Spleen (tissue), 11 donors: Measurements from ENCODE around the gene DDX24. TPM values are rescaled to one million over a fixed set of nuclear protein-coding genes. Genes with fewer than 3 reads are reported as not detected.

Experiments
- DNase-seq: peaks from one replicate; pipeline ENCODE4 v3.0.0-alpha.2; 2020
- H3K27ac ChIP-seq, 8 donors: fragments of 200-600 bp; sonication (generic) in 7 of 8; 1 replicate in 4 of 8; 2 replicates in 4 of 8; pipeline versions ENCODE4 v1.5.0 to v1.8.0; 2016 to 2021; ENCODE audit warnings: inconsistent platforms in 4 of 8, mild to moderate bottlenecking in 4 of 8, moderate library complexity in 1 of 8
- H3K27me3 ChIP-seq, 7 donors: fragments of 200-600 bp; sonication (generic) in 6 of 7; replicated peaks in 1 of 7; 1 replicate in 4 of 7; 2 replicates in 3 of 7; pipeline versions ENCODE4 v1.5.0 to v1.8.0; 2016 to 2021; ENCODE audit warnings: inconsistent platforms in 3 of 7, mild to moderate bottlenecking in 1 of 7
- H3K36me3 ChIP-seq, 6 donors: fragments of 200-600 bp; sonication (generic) in 5 of 6; 1 replicate in 4 of 6; 2 replicates in 2 of 6; pipeline versions ENCODE4 v1.5.0 to v1.8.0; 2016 to 2021; ENCODE audit warnings: inconsistent platforms in 2 of 6
- H3K4me1 ChIP-seq, 6 donors: fragments of 200-600 bp; sonication (generic) in 5 of 6; 1 replicate in 3 of 6; 2 replicates in 3 of 6; pipeline versions ENCODE4 v1.5.0 to v1.8.0; 2016 to 2021; ENCODE audit warnings: inconsistent platforms in 3 of 6
- H3K4me3 ChIP-seq, 8 donors: fragments of 200-600 bp; sonication (generic) in 7 of 8; 1 replicate in 4 of 8; 2 replicates in 4 of 8; pipeline versions ENCODE4 v1.5.0 to v1.8.0; 2016 to 2021; ENCODE audit warnings: inconsistent platforms in 4 of 8, mild to moderate bottlenecking in 4 of 8, moderate library complexity in 2 of 8
- H3K9me3 ChIP-seq, 8 donors: fragments of 200-600 bp; sonication (generic) in 7 of 8; 1 replicate in 4 of 8; 2 replicates in 4 of 8; pipeline versions ENCODE4 v1.5.0 to v1.8.0; 2016 to 2021; ENCODE audit warnings: inconsistent platforms in 4 of 8
- CTCF ChIP-seq, 11 experiments: fragments of 200-600 bp in 7 of 11; fragments of 450-650 bp in 4 of 11; sonication (generic) in 4 of 11; IDR thresholded peaks in 8 of 11; conservative IDR thresholded peaks in 3 of 11; 1 replicate in 7 of 11; 2 replicates in 4 of 11; pipeline versions ENCODE4 v1.4.0 to v1.8.0; 2016 to 2021; ENCODE audit warnings: antibody characterized with exemption in 11 of 11, inconsistent platforms in 4 of 11, mild to moderate bottlenecking in 1 of 11
- POLR2A ChIP-seq, 3 donors: fragments of 450-650 bp; IDR thresholded peaks; one replicate each; pipeline ENCODE4 v1.5.1; 2017; ENCODE audit warnings: antibody characterized with exemption in 3 of 3, mild to moderate bottlenecking in 1 of 3
- POLR2AphosphoS5 ChIP-seq, 3 donors: sonication (generic); formaldehyde crosslinking; IDR thresholded peaks; one replicate each; pipeline ENCODE4 v1.5.1; 2017; ENCODE audit warnings: antibody characterized with exemption in 3 of 3
- WGBS, 5 donors: extraction: QIAGEN DNeasy Blood & Tissue Kit in 3 of 5; methylation state at CpG; one replicate each; pipeline versions ENCODE4 v1.1.5 to v1.1.7; 2013 to 2018; 5-methylcytosine and 5-hydroxymethylcytosine counted together
- intact Hi-C: fragments of 100-400 bp; cut with DNase I; formaldehyde crosslinking; loops from one replicate; pipeline ENCODE4 v1.15.0; 2023; ENCODE audit warnings: low total_unique reads
- polyA plus RNA-seq, 3 donors: library from polyadenylated mRNA; stranded (reverse); fragments of 200-250 nt; gene quantifications; one replicate each; pipeline ENCODE4 v1.2.1, GENCODE V29; 2013
- total RNA-seq, 7 donors: library from RNA; depleted of rRNA in 3 of 7; stranded (reverse); fragments of >200 nt in 3 of 7; fragmentation: NEBNext Ultra II Directional in 4 of 7; extraction: Animal tissue kit (Norgen Biotek cat#: 25700) in 4 of 7; gene quantifications; one replicate each; pipeline versions ENCODE4 v1.1.0 to v1.2.1, GENCODE V29; 2016 to 2021
- donor health status: healthy with polysubstance abuse.
- donor health status: DM: no; HTN: no; CAD: no; lungs with moderate emphysema.
- donor health status: DM: no; HTN: no; CAD: no.
- donor health status: Bipolar disorder and iron deficiency.
- donor health status: healthy.
- donor health status: DM: no; HTN: no; CAD: no.
- donor health status: DM: yes; HTN: yes; CAD: no.

Gene DDX24
- total and polyA plus RNA-seq, 10 donors: 70.8 to 251 (median 171) TPM

- peak overlapping the region in 1 of 8 donors; percentile 17 for H3K4me3 ChIP-seq
- TF ChIP-seq POLR2A (IDR thresholded peaks at IDR 0.05): no peak
- TF ChIP-seq POLR2AphosphoS5 (IDR thresholded peaks at IDR 0.05): peak in 2 of 3 donors; percentile 13 to 17
- TF ChIP-seq CTCF (IDR thresholded peaks at IDR 0.05 in 8 of 11, conservative IDR thresholded peaks at IDR 0.05 in 3 of 11): peak; percentile 89 to 96 (median 94)
- intact Hi-C loops: loop anchor here (2.0 kb wide), 1 partner anchor 63 kb away; no protein-coding TSS in a partner anchor
- no peak overlapping the region for H3K27ac ChIP-seq
- DNase-seq: peak; percentile 89
- H3K4me1 ChIP-seq: peaks cover 0 to 11% (median 8%) of the 10 kb centered on the region in 6 donors
- no peaks in the 10 kb centered on the region for H3K36me3 ChIP-seq
- WGBS, 5 donors: 36 to 47% (median 40%) methylated on average over 22 to 26 of the region's 26 CpGs
- H3K27me3 ChIP-seq: peaks cover 0 to 67% (median 11%) of the 10 kb centered on the region in 7 donors
- no peaks in the 10 kb centered on the region for H3K9me3 ChIP-seq
These were observed 79.3 kb downstream of the DDX24 start for GRCh38 chr14:94001501-94002396.

- 67 to 78% (median 74%) methylated on average over 11 to 13 of the region's 13 CpGs for WGBS, 5 donors
- H3K9me3 ChIP-seq: no peaks in the 10 kb centered on the region
- intact Hi-C loops: loop anchor here (2.0 kb wide), 1 partner anchor 62 kb away; no protein-coding TSS in a partner anchor
- peaks cover 0 to 74% (median 11%) of the 10 kb centered on the region in 7 donors for H3K27me3 ChIP-seq
- TF ChIP-seq CTCF (IDR thresholded peaks at IDR 0.05 in 8 of 11, conservative IDR thresholded peaks at IDR 0.05 in 3 of 11): no peak
- TF ChIP-seq POLR2AphosphoS5 (IDR thresholded peaks at IDR 0.05): no peak
- TF ChIP-seq POLR2A (IDR thresholded peaks at IDR 0.05): no peak
- H3K36me3 ChIP-seq: no peaks in the 10 kb centered on the region
- no peak for DNase-seq
- no peak overlapping the region for H3K4me3 ChIP-seq
- H3K27ac ChIP-seq: no peak overlapping the region
- peaks cover 0 to 11% (median 8%) of the 10 kb centered on the region in 6 donors for H3K4me1 ChIP-seq
These were observed 80.0 kb downstream of the DDX24 start for GRCh38 chr14:94001016-94001415.

GRCh38 chr14:94000267-94000666, 80.7 kb downstream of the DDX24 start:
- no peaks in the 10 kb centered on the region for H3K9me3 ChIP-seq
- no peaks in the 10 kb centered on the region for H3K36me3 ChIP-seq
- no peak for DNase-seq
- H3K27ac ChIP-seq: no peak overlapping the region
- peaks cover 0 to 82% (median 11%) of the 10 kb centered on the region in 7 donors for H3K27me3 ChIP-seq
- WGBS, 5 donors: 75 to 87% (median 86%) methylated on average over 6 of the region's 6 CpGs
- no peak overlapping the region for H3K4me3 ChIP-seq
- H3K4me1 ChIP-seq: peaks cover 0 to 11% (median 8%) of the 10 kb centered on the region in 6 donors
- TF ChIP-seq POLR2A (IDR thresholded peaks at IDR 0.05) (no peak), CTCF (IDR thresholded peaks at IDR 0.05 in 8 of 11, conservative IDR thresholded peaks at IDR 0.05 in 3 of 11) (no peak), POLR2AphosphoS5 (IDR thresholded peaks at IDR 0.05) (no peak)
- intact Hi-C loops: loop anchor here (2.0 kb wide), 1 partner anchor 61 kb away; no protein-coding TSS in a partner anchor

GRCh38 chr14:93999573-93999972, 81.4 kb downstream of the DDX24 start:
- DNase-seq: no peak
- peaks cover 0 to 11% (median 8%) of the 10 kb centered on the region in 6 donors for H3K4me1 ChIP-seq
- H3K36me3 ChIP-seq: no peaks in the 10 kb centered on the region
- H3K4me3 ChIP-seq: no peak overlapping the region
- peaks cover 0 to 80% (median 11%) of the 10 kb centered on the region in 7 donors for H3K27me3 ChIP-seq
- 70 to 81% (median 74%) methylated on average over 8 of the region's 8 CpGs for WGBS, 5 donors
- no peak for TF ChIP-seq CTCF (IDR thresholded peaks at IDR 0.05 in 8 of 11, conservative IDR thresholded peaks at IDR 0.05 in 3 of 11)
- TF ChIP-seq POLR2A (IDR thresholded peaks at IDR 0.05): no peak
- TF ChIP-seq POLR2AphosphoS5 (IDR thresholded peaks at IDR 0.05): no peak
- H3K27ac ChIP-seq: no peak overlapping the region
- intact Hi-C loops: no loop called here
- no peaks in the 10 kb centered on the region for H3K9me3 ChIP-seq
